Inflammatory macrophage (primary cell): ENCODE measurements around the gene COMMD7.

Experiments
- DNase-seq, 2 donors: peaks; one replicate each; pipeline ENCODE4 v3.0.0-alpha.2; 2020 to 2022
- total RNA-seq, 18 experiments: gene quantifications; one replicate each; lab custom pipeline; 2026; ENCODE audit warnings: mixed read lengths in 6 of 18, inconsistent platforms in 2 of 18; lab: John Stamatoyannopoulos, UW

Gene COMMD7
- total RNA-seq = 13.5 to 28.6 (median 23.6) reads per million in 18 experiments

- DNase-seq = peak; percentile 66 to 73
Observed at GRCh38 chr20:32743237-32744112, at the start of gene COMMD7. COMMD7 (minus strand) TSS chr20:32743467; CDS start chr20:32743391, 76 bp downstream.

GRCh38 chr20:32792731-32793458 is 49.6 kb upstream of the COMMD7 start:
- no peak for DNase-seq

GRCh38 chr20:32792316-32792715 is 49.0 kb upstream of the COMMD7 start:
- DNase-seq = no peak

- no peak for DNase-seq
Observed at GRCh38 chr20:32790751-32791057, 47.4 kb upstream of the COMMD7 start.

GRCh38 chr20:32789896-32790750 is 46.9 kb upstream of the COMMD7 start:
- DNase-seq = peak; percentile 67 to 77

GRCh38 chr20:32787168-32787567 is 43.9 kb upstream of the COMMD7 start:
- no peak for DNase-seq

- no peak for DNase-seq
Observed at GRCh38 chr20:32786059-32786760, 42.9 kb upstream of the COMMD7 start.

- DNase-seq = no peak
Observed at GRCh38 chr20:32784369-32785080, 41.3 kb upstream of the COMMD7 start.

GRCh38 chr20:32780749-32781655 is 37.7 kb upstream of the COMMD7 start:
- DNase-seq = no peak

GRCh38 chr20:32780278-32780677 is 37.0 kb upstream of the COMMD7 start:
- no peak for DNase-seq

- no peak for DNase-seq
Observed at GRCh38 chr20:32779500-32780211, 36.4 kb upstream of the COMMD7 start.

GRCh38 chr20:32777177-32777956 is 34.1 kb upstream of the COMMD7 start:
- no peak for DNase-seq

- DNase-seq = peak in 1 of 2 donors; percentile 57
Observed at GRCh38 chr20:32775336-32775991, 32.2 kb upstream of the COMMD7 start.

GRCh38 chr20:32773855-32774254 is 30.6 kb upstream of the COMMD7 start:
- DNase-seq = no peak

GRCh38 chr20:32773223-32773622 is 30.0 kb upstream of the COMMD7 start:
- DNase-seq = no peak

GRCh38 chr20:32772046-32772445 is 28.8 kb upstream of the COMMD7 start:
- DNase-seq = no peak

GRCh38 chr20:32767418-32768198 is 24.3 kb upstream of the COMMD7 start:
- DNase-seq = no peak
